Left renal pelvis (tissue), 4 donors: ENCODE results near the gene HDX. TPM values are rescaled to one million over a fixed set of nuclear protein-coding genes. Genes with fewer than 3 reads are reported as not detected.
"Not testable (repeated sequence)": the region's sequence is repeated elsewhere in the genome, so short reads cannot be mapped to it uniquely, and the experiment has no call there.

Source experiments
- DNase-seq, 4 donors: peaks; one replicate each; pipeline ENCODE4 v3.0.0-alpha.2; 2013; ENCODE audit warnings: low read depth in 4 of 4, low spot score in 3 of 4
- polyA plus RNA-seq, 4 donors: library from polyadenylated mRNA; unstranded; fragments of 120-200 nt; gene quantifications; one replicate each; pipeline ENCODE4 v1.2.1, GENCODE V29; 2013; ENCODE audit not compliant: insufficient read length in 4 of 4

HDX gene
- polyA plus RNA-seq, 4 donors: 5.7 to 9.3 (median 6.9) TPM

GRCh38 chrX:84339507-84340364 is 162.5 kb downstream of the HDX start:
- no peak for DNase-seq

GRCh38 chrX:84336646-84337045 is 165.6 kb downstream of the HDX start:
- DNase-seq: no peak

GRCh38 chrX:84335121-84335520 is 167.1 kb downstream of the HDX start:
- DNase-seq: no peak

- no peak for DNase-seq
Observed at GRCh38 chrX:84322083-84322827, 180.0 kb downstream of the HDX start.

- no peak for DNase-seq
Observed at GRCh38 chrX:84320614-84321013, 181.6 kb downstream of the HDX start.

- DNase-seq: no peak
Observed at GRCh38 chrX:84320023-84320422, 182.2 kb downstream of the HDX start.

- no peak for DNase-seq
Observed at GRCh38 chrX:84318661-84319060, 183.6 kb downstream of the HDX start.

GRCh38 chrX:84315946-84316345 is 186.3 kb downstream of the HDX start:
- DNase-seq: not testable (repeated sequence)
